ENCODE measurements around the gene RYR2. TPM values are rescaled to one million over a fixed set of nuclear protein-coding genes. Genes with fewer than 3 reads are reported as not detected.
"Not testable (repeated sequence)": the region's sequence is repeated elsewhere in the genome, so short reads cannot be mapped to it uniquely, and the experiment has no call there.

Gene RYR2
- total RNA-seq, 1 donor from 2014 or later = 0.28 TPM

DNA sequence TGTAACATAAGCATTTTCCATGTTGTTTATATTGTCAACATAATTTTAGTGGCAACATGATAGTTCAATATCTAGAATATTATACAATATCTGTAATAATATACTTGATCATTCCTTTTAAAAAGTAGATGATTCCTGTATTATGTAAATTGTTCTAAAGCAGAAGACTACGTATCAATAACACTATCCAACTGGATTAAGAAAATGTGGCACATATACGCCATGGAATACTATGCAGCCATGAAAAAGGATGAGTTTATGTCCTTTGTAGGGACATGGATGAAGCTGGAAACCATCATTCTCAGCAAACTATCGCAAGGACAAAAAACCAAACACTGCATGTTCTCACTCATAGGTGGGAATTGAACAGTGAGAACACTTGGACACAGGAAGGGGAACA lies 329.5 kb downstream of the RYR2 start:
- ATAC-seq = not testable (repeated sequence)

DNA sequence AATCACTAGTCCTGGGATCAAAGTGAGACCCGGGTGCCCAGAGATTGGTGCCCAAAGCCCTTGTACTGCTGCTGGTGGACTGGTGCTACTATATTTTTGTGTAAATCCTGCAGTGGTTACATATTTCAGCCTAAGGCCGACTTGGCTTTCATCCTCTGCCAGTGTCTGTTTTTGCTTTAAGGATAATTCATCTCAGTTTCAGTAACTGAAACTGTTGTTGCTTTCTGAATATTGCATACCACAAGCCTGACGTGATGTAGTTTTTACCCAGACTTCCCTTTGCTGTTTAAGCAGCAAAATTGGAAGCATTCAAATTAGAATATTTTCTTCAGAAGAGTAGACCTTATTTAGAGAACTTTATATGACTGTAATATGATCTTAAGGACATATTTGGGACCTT lies 341.8 kb downstream of the RYR2 start:
- no peak for ATAC-seq

DNA sequence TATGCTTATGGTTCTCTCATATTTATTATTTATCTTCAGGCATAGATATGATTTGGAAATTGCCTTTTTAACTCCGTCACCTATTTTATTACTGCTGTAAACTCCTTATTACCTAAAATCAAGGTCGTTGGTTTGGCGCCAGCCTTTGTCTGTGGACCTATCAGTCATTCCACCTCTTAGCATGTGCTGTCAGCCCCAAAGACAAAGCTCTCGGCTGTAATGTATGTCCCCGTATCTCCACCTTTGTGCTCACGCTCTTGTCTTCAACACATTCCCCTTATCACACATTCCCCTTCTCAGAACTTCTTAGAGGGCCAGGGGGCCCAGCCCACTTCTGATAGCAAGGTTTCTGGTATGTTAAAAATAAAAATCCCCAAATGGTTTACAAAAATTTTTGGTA lies 342.2 kb downstream of the RYR2 start:
- ATAC-seq = no peak

DNA sequence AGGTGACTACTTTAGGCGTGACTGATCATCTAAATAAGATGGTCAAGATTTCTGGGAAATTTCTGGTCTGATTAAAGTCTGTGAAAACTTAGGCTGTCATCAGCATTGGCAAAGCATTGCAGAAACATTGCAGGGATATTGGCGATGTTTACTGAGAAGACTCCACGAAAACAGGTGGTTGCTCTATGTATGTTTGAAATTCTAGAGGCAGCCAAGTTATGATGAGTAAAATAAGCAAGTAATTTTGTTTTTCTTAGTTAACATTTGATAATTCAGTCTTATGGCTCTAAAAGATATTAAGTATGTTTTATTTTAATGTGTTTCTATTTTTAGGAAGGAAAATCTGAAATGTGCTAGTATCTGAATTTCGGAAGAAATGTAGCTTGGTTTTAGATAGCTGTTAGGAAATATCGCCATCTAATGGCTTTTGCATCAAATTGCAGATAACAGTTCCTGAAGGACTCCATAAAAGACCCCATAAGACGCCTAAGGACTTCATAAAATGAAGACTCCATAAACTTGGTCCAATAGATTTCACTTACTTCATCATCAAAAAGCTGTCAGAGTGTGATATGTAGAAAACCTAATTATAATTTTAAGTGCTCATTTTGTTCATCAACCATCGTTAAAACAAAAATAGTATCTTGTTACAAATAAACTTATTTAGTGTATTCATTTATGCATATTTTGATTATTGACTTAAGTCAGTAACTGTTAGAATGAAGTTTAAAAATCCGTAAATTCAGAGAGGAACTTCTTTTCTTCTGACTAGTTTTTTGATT lies 344.6 kb downstream of the RYR2 start:
- no peak for ATAC-seq

DNA sequence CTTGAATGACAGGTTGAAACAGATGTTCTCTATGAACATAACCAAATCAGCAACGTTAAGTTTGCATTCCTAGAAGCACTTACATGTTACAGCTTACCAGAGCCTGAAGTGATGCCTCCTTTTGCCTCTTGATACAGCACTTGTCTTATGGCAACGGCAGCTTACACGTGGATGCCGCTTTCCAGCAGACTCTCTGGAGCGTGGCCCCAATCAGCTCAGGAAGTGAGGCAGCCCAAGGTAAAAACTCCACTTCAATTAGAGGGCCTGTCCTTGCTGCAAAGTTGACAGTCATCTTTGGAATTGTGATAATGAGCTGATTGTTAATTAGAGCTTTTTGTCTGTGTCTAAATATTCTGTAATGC lies 345.1 kb downstream of the RYR2 start:
- no peak for ATAC-seq

DNA sequence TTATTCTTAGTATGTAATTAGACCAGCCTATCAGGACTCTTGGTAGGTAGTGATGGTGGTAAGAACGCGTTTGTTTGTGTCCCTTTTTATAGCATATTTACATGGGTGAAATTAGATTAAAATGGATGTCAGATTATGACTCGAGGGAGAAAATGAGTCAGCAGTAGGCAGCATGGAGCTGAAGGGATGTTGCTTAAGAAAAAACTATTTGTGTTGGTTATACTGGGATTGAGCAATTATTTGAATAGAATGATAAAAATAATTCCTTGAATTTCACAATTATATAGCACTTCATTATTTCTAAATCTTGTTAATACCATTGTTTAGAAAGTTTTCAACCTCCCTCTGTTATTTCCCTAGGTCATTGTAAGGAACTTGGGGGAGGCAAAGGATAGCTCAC lies 348.8 kb downstream of the RYR2 start:
- ATAC-seq = no peak

DNA sequence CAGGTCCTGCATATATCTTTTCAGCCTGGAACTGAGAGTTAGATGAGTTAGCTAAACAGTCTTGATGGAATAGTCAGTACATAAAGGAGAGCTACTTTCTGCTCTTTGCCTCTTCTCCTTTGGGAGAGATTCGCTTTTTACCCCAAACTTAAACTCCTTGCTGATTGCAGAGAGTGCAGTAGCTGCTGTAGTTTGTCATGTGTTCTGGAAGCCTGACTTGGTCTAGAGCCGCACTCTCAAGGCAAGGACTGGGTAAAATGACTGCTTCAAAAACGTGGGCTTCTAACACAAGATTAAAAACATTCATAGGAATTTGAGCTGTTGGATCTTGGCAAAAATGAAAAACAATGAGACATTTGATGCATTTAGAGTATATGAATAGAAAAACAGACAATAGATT lies 351.6 kb downstream of the RYR2 start:
- no peak for ATAC-seq

DNA sequence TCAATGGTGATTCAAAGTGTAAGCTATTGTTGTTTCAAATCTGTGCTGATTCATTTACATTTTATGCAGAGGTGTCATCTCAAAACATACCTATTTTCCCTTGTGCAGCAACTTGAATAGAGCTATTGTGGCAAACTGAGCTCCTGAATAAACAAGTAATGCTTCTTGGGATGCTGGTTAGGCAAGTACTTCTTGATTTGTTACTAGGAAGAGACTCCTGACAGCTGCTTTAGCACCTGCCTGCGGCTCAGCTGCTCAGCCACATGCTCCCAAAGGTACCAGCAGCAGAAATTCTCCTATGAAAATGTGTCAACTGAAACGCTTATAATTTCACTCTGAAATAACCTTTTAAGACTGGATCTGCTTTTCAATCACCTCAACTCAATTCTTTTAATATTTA lies 352.3 kb downstream of the RYR2 start:
- peak; percentile 88 for ATAC-seq

DNA sequence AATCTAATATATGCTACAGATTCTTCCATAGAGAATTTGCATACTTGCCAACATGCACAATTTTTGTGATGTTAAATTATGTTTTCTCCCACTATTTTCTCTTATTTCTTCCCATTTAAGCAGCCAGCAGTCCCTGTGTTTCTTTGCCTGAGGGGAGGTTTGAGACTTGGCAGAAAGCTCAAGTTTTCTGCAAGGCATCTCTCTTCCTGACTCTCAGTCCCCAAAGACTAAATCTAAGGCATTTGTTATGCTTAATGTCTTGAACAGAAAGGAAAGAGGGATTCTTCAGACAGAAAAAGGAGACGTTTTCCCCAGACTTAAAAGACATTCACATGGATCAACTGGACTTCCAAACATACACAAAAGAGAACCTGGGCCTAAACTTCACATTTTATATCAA lies 354.4 kb downstream of the RYR2 start:
- ATAC-seq = no peak

DNA sequence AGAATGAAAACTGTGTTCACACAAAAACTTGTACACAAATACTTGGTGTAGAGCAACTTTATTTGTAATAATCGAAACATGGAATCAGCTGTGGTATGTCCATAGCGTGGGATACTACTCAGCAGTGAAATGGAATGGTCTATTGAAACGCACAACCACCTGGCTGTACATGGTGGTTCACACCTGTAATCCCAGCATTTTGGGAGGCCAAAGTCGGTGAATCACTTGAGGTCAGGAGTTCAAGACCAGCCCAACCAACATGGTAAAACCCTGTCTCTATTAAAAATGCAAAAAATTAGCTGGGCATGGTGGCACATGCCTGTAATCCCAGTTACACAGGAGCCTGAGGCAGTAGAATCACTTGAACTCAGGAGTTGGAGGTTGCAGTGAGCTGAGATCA lies 356.8 kb downstream of the RYR2 start:
- no peak for ATAC-seq

DNA sequence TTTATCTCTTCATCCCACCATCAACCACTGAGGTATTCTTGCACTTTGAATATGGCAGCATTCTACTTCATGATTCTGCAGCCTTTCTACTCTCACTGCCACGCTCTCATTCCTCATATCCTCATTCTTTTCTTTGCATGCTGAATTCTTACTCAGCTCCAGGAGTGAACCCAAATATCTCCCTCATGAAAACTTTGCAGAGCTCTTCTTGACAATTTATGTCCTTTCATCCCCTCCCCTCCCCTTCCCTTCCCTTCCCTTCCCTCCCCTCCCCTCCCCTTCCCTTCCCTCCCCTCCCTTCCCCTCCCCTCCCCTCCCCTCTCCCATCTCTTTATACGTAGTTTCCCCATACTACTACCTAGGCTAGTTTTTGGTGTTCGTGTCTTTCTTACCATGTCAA lies 363.9 kb downstream of the RYR2 start:
- no peak for ATAC-seq

DNA sequence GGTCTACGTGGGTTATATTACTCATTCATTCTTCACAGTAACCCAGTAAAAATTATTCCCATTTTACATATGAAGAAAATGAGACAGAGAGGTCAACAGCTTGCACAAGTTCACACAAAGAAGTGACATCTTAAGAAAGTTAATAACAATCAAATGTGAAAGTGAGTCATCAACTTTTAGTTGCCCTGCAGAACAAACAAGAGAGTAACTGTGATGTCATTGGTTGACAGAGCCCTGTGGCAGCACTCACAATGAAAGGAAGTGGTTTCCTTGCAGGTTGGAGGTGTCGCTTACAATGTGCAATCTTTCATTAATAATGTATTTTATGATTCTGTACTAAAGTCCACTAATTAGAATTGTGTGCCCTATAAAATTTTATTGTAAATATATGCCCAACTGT lies 369.6 kb downstream of the RYR2 start:
- ATAC-seq = no peak

DNA sequence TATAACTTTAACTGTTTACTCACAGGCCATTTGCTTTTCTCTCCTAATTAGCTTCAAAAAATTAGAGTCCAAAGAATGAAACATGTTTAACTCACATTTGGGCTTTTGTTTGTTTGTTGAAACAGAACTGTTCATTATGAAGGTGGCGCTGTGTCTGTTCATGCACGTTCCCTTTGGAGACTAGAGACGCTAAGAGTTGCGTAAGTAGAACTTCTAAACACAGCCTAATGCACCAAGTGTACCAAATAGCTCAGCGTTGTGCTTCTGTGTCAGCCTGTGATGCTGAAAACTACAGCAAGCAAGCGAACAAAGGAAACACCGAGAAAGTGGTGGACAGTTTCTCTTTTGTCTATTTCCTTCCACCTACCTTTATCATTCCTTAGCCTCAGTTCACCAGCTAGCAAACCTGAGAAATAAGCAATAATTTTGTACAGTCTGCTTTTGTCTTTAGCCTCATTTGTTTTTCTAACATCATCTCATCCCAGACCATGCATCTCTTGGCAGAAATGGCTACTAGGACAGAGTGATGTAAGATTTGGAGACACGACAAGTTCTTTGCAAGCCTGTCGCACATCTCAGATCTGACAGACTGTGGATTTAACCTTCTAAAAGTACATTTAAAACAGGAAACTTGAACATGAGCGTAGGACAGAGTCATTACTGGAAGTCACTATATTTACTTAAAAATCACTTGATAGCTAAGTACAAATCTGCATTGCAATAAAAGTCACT lies 375.1 kb downstream of the RYR2 start:
- ATAC-seq = no peak

DNA sequence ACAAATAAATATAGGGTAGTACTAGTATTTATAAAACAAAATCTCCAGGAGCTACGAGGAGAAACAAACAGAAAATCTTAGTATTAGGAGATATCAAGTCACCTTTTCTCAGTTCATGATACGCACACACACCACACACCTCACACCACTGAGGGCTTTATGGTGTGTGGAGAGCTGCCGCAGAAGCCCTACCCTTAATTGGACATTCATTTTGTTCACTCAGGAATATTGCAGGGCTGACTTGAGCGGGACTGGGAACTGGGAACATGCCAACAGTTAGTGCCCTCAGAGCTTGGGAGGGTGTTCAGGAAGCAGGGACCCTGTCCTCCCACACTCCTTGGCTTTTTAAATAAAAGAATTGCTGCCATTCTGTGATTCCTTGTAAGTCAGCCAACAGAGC lies 386.8 kb downstream of the RYR2 start:
- no peak for ATAC-seq

DNA sequence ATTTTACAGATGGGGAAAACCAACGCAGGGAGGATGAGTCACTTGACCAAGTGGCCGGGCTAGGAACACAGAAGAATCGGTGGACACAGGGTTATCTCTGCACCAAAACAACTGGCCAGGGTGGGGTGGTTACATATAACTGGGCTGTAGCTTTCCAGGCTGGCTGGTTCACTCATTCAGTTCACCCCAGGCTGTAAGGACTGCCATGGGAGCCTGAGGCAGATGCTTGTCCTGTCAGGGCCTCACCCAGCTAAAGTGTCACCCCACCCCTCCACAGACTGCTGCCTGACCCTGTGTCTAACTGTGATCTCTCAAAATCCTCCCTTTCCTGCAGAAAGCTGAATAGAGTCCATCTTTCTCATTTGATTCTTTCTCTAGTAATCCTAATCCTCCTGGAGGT lies 387.3 kb downstream of the RYR2 start:
- ATAC-seq = no peak

DNA sequence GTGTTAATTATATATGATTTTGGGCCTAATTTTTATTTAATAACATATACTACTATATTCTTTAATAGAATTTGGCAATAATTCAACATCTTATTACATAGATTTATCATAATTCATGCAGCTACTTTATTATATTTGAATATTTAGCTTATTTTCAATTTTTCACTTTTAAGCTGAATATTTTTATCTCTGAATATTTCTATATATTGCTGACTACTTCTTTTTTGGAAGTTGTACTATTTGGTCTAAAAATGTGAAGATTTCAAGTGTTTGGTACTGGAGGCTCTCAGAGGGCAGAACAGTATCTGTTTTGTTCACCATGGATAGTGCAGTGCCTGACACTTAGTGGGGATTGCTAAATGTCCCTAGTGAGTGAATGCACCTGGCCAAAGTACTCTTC lies 389.5 kb downstream of the RYR2 start:
- ATAC-seq = no peak

DNA sequence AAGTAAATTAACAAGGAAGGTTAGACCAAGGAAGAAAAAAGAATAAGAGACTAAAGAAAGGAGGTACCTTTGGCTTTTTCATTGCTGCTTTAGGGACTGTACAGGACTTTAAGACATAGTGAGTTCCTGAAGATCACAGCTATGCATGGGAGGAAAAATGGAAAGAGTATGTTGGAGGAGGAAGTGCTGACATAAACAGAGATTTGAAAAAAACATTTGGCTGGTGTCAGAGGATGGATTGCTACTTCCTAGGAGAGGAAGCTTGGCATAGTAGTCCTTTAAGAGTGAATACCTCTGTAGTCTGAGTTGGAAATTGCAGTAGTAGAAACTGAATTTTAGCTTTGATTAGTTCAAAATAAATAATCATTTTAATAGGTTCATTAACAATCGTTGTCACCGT lies 398.4 kb downstream of the RYR2 start:
- no peak for ATAC-seq

DNA sequence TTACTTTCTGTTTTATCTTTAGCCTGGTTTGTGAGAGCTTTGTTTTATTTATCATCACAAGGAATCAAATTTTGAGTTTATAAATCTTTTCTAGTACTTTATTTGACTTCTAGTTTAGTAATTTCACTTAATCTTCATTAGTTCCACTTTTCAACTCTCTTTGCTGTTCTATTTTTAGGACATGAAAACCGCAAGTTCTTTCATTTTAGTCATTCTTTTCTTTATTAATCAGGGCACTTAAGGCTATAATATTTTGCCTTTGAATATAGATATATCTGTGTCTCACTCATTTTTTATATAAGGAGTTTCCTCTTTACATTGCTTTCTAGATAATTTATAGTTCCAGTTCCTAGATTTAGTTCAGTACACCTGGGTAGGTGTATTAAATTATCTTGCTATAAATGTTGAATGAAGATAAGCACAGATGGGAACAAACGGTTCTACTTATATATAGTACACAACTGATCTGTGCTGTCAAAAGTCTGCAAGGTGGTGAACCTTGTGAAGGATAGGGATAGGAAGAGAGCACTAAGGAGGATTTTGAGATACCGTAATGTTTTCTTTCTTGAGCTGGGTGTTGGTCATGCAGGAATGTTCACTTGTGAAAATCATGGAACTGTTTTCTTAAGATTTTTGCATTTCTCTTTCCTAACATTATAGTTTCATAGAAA lies 402.3 kb downstream of the RYR2 start:
- ATAC-seq = no peak

DNA sequence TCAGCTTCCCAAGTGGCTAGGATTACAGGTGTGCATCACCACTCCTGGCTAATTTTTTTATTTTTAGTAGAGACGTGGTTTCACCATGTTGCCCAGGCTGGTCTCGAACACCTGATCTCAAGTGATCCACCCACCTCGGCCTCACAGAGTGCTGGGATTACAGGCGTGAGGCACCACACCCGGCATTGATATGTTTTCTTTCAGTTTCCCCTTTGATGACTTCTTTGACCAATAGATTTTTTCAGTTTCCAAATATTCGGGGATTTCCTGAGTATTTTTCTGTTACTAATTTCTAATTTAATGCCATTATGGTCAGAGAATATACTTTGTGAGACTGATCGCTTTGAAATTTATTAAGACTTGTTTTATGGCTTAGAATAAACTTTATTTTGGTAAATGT lies 406.1 kb downstream of the RYR2 start:
- ATAC-seq = no peak

DNA sequence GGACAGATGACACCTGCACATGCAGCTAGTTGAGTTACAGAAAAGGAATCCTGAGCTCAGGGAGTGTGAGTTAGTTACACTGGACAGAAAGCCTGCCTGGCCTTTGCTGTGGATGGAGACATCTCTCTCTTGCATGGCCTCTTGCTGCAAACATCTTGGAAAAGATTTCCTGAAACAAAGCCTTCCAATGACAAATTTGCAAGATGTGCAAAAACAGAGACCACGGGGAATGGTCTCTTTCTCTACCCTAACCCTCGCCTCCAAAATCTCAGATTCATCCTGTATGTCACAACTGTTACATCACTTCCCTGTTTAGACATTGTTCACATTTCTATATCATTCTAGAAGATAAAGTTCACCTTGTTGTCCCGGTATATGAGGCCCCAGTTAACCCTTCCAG lies 415.6 kb downstream of the RYR2 start:
- ATAC-seq = no peak

DNA sequence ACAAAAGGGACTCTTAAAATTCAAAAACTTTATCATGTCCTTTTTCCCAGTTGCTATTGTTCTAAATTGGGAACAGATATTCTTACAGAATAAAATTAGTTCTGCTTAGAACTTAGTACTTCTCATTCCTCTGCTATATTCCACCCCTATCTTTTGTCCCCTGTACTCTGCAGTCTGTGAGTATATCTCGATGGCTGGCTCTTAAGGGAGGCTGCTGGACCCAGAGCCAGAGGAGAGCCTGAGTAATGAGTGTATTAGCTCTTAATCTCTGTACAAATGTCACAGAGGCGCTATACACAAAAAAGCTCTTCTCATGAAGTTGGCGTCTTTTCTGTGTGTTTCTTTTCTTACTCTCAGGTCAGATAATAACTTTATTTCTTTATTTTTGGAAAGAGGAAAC lies 425.3 kb downstream of the RYR2 start:
- ATAC-seq = no peak

DNA sequence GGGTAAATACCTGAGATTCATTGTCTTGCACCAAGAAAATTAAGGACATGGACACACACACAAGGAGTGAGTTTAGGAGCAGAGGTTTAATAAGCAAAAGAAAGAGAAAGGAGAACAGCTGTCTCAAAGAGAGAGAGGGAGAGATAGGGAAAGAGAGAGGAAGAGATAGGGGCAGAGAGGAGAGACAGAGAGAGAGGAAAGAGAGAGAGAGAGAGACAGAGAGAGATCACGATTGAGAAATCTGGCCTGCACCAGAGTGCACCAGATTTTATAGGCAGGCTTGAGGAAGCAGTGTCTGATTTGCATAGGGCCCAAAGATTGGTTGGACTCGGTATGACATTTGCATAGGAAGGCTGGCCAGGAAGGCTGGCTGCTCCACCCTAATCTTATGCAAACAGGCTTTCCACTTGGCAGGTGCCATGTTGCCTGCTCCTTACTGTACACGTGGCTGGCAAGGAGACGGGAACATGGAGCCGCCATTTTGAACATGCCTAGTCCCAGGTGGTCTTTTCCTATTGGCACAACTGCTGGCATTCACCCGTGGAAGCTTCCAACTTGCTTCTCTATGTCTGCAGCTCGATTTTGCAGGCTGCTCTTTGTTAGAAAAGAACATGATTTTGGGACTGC lies 428.8 kb downstream of the RYR2 start:
- ATAC-seq = no peak

DNA sequence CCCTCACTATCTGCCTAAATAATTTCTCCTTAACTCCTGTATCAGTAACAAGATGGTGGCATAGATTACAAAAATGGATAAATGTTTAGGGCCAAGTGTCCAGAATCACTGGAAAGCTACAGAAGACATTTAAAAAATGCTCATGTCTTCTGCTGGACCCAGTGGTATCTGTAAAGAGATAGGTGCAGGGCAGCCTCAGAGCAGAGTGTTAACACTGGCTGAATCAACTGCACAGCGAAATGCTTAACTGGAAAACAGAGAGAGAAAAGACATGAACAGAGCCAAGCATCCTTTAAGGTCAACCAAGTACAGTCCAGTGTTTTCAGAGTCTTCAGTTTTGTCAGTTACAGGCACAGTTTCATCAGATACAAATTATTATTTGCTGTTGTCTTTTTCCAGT lies 429.4 kb downstream of the RYR2 start:
- no peak for ATAC-seq

DNA sequence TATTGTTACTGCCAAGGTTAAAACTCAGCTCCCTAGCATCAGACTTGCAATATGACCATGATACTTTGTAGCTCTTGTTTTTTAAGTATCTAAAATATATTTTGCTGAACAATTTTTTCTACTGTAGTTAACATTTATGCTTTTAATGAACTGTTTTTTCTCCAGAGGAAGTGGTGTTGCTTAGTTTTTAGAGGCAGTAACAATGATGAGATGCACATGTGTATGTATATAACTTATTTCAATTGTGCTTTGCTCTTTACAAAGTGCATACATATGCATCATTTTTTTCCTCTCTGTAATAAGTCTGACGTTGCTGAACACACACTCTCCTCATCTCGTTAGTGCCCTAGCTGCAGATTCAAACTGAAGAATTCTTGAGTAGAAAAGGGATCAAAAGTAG lies 430.0 kb downstream of the RYR2 start:
- no peak for ATAC-seq

Data from esophagus mucosa (tissue), 1 donor.